Measurements from ENCODE around the gene SOD3. TPM values are rescaled to one million over a fixed set of nuclear protein-coding genes. Genes with fewer than 3 reads are reported as not detected.

SOD3 gene
- total and polyA plus RNA-seq, 10 of the 15 experiments (the other 5 are each of a cell fraction or from before 2014, with no cell fraction given) = not detected

- WGBS (ENCODE audit: insufficient coverage, insufficient replicate concordance, low lambda C conversion rate, missing lambda C conversion rate) = 0% methylated on average over 2 of the region's 2 CpGs
- H4K20me1 ChIP-seq (ENCODE audit: control insufficient read depth, insufficient read depth) = no peaks in the 10 kb centered on the region
- SMC1A ChIA-PET (ENCODE audit: uncharacterized antibody, unreplicated experiment) = no interaction called here
- POLR2A ChIA-PET = no interaction called here
- no peaks in the 10 kb centered on the region for H3K9me3 ChIP-seq (replicated peaks; ENCODE audit: control insufficient read depth, insufficient read depth, low read length)
- H3K79me2 ChIP-seq (ENCODE audit: control insufficient read depth, insufficient read depth, low read length) = no peaks in the 10 kb centered on the region
- H3K4me1 ChIP-seq (ENCODE audit: control insufficient read depth, insufficient read depth, low read length) = peaks cover 2% of the 10 kb centered on the region; the same call in 1 of the 2 replicates
- CTCF ChIA-PET = no interaction called here
- in situ Hi-C loops (cut with MboI) (no loop called here), intact Hi-C loops (cut with micrococcal nuclease; ENCODE audit: unreplicated experiment) (no loop called here)
- H3K27me3 ChIP-seq (replicated peaks in 1 of 2; ENCODE audit: control insufficient read depth in 2 of 2, insufficient read depth in 2 of 2, low read length in 1 of 2) = no peaks in the 10 kb centered on the region
- H3K4me3 ChIP-seq = no peak overlapping the region
- FAIRE-seq (no peak), DNase-seq (ENCODE audit: low read depth, low spot score) (no peak), ATAC-seq (no peak)
- H3K27ac ChIP-seq (ENCODE audit: control insufficient read depth, insufficient read depth) = no peak overlapping the region
- no TSS peak for BruUV-seq (replicated peaks)
- H3K36me3 ChIP-seq (ENCODE audit: control insufficient read depth in 2 of 2, insufficient read depth in 2 of 2, low read length in 1 of 2) = no peaks in the 10 kb centered on the region
- no peak for TF ChIP-seq POLR2A (IDR thresholded peaks at IDR 0.05; ENCODE audit: low read depth, low read length)
- no peak for TF ChIP-seq SMC3 (IDR thresholded peaks at IDR 0.05; ENCODE audit: borderline replicate concordance, low read length)
- no peak for TF ChIP-seq ZNF622 (IDR thresholded peaks at IDR 0.05)
- no peak for TF ChIP-seq NKRF (conservative IDR thresholded peaks at IDR 0.05)
- TF ChIP-seq ZNF24 (IDR thresholded peaks at IDR 0.05) = no peak
- TF ChIP-seq SP1 (IDR thresholded peaks at IDR 0.05; ENCODE audit: low read depth, low read length) = no peak
- TF ChIP-seq NFXL1 (IDR thresholded peaks at IDR 0.05; ENCODE audit: borderline replicate concordance) = no peak
- TF ChIP-seq CUX1 (IDR thresholded peaks at IDR 0.05; ENCODE audit: insufficient replicate concordance, low read depth, low read length) = no peak
- no peak for TF ChIP-seq YY1 (IDR thresholded peaks at IDR 0.05; ENCODE audit: low read depth, low read length)
- RAD21 ChIA-PET (ENCODE audit: unreplicated experiment) = no interaction called here
- no peak overlapping the region for H3K4me2 ChIP-seq (ENCODE audit: control insufficient read depth, insufficient read depth)
- no peak overlapping the region for H3K9ac ChIP-seq (ENCODE audit: control insufficient read depth, insufficient read depth, low read length)
- H2AFZ ChIP-seq (ENCODE audit: control insufficient read depth, low read depth, low read length) = no peak overlapping the region
Measured at GRCh38 chr4:24774452-24774851, 20.9 kb upstream of the SOD3 start.

Data from GM12878 (cell line).